Activated gamma-delta T cell treated with anti-CD3 and anti-CD28 coated beads, Interleukin-2, amount 50 U/mL, for 16 hours (primary cell): Measurements from ENCODE around the gene BROX.
"Not testable (repeated sequence)": the region's sequence is repeated elsewhere in the genome, so short reads cannot be mapped to it uniquely, and the experiment has no call there.

Source experiments
- DNase-seq: peaks from one replicate; pipeline ENCODE4 v3.0.0-alpha.2; 2020; ENCODE audit warnings: low read depth

The BROX gene

DNA sequence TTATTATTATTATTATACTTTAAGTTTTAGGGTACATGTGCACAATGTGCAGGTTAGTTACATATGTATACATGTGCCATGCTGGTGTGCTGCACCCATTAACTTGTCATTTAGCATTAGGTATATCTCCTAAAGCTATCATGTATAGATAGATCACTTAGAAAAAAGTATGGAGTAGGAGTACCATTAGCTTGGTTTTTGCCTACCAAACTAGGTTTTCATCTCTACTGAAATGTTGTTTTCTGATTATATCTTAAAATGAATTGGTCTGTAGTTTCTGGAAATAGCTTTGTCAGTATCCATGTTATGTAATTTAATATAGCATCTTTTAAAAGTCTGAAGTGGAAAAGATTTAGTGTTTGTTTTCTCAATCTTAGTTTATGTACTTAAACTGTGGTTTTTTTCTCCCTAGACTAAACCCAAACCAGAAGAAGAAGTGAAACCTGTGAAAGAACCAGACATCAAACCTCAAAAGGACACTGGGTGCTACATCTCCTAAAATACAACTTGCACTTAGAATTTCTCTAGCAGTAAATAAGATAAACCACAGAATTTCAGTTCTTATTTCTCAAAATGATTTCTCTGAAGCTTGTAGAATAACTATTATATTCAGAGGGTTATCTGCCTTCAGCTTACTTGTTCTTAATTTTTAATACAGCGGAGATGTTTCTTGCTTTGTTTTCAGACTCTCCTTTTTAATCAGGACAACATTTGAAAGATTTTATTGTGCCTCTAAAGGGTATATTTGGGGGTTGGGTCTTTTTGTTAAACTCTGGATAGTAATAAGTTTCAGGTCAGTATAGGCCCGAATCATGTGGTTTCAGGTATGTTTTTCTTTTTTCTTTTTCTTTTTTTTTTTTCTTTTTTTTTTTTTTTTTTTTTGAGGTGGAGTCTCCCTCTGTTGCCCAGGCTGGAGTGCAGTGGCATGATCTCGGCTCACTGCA is 20.1 kb downstream of the BROX start:
- no peak for DNase-seq

DNA sequence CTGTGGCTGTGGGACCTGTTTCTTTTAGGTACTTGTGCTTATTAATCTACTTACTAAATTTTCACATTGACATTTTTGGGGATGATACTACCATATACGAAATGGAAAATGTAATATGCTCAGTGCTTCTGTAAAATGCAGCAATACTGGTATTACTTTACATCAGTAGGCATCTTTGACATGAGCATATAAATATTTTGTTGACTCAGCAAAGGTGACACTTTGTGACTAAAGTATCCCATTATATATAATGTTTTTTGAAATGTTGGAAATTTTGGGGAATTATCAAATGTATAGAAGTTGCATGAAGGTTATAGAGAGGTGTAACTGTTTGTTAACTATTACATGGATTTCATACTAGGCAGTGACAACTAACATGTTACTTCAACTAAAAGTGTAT is 22.4 kb downstream of the BROX start:
- no peak for DNase-seq

DNA sequence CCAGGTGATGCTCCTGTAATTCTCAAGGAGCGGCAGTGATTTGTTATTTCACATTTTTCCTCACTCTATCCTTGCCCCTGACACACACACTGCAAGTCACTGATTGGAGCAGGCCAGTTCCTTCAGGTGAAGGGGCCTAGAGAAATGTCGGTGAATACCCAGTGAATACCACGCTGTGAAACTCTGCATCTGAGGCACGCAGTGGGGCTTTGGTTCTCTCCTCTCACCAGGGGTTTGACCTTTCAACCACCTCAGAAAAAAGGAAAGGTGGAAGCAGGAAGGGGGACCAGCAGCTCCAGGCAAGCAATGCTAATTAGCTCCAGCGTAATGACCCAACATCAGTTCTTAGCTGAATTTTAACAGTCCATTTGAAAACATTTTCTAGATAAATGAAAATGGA is 24.1 kb downstream of the BROX start:
- no peak for DNase-seq

DNA sequence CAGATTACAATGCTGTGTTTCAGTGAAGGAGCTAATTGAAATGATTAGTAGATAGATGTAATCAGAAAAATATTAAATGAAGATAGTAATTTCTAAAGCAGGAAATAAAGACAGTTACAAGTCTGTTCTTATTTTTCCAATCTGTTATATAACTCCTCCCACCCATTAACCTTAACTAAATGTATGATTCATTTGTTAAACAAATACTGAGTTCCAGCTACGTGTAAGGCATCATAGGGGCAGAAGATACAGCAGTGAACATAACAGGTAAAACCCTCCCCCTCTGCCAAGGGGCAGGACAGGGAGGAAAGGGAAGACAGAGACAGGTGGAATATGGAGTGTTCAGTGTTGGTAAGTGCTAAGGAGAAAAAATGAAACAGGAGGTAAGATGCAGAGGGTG is 24.6 kb downstream of the BROX start, which contains the start of gene FAM177B:
FAM177B (plus strand) TSS at position 231 of the 400 bp plus-strand sequence. CDS start 9,344 bp downstream, outside the sequence.
- DNase-seq, result no peak

DNA sequence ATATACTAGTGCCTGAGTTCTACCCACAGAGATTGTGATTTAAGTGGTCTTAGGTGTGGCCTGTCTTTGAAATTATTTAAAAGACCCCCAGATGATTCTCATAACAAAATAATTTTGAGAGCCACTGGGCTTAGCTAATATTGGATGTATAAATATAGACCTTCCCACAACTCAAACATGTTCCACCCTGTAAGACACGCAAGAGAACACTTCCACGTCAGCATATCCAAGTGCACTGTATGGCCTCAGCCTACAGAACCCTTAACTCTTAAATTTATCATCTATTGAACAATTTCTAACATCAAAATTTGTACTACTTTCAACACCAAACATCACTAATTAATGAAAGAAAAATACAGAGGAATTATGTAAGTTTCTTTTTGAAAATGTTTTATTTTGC is 27.1 kb downstream of the BROX start:
- DNase-seq, result no peak

DNA sequence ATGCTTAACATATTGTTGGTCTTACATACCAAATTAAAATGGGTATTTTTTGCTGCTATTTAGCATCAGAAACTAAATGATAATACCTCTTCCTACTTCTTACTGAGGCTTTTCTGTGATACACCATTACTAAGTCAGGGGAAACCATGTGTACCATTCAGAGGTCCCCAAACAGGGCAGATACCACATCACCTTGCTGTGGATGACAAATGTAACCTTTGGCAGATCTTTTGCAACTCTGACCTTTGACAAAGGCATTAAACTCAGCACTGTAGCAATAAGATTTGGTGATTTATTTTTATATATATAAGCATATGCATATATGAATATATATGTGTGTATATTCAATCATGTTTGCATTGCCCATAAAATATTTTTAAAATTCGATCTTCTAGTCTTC is 27.6 kb downstream of the BROX start:
- no peak for DNase-seq

DNA sequence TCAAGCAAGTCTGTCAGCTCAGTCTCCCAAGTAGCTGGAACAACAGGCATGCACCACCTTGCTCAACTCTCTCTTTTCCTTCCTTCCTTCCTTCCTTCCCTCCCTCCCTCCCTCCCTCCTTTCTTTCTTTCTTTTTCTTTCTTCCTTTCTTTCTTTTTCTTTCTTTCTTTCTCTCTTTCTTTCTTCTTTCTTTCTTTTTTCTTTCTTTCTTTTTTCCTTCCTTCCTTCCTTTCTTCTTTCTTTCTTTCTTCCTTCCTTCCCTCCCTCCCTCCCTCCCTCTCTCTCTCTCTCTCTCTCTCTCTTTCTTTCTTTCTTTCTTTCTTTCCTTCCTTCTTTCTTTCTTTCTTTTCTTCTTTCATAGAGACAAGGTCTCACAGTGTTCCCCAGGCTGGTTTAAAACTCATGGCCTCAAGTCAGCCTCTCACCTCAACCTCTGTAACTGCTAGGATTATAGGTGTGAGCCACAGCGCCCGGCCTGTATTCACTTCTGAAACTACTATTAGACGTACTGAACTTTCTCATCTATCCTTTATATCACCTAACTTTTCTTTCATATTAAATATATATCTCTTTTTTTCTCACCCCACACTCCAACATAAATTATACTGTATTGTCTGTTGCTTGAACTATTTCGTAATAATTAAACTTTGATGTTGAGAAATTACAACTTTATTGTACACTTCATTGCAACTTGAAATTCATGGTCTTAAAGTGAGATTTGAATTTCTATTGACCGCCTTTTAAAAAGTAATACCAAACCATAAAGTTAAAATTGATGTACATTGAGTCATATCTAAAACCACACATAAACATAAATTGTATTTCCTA is 29.5 kb downstream of the BROX start:
- DNase-seq, result not testable (repeated sequence)

DNA sequence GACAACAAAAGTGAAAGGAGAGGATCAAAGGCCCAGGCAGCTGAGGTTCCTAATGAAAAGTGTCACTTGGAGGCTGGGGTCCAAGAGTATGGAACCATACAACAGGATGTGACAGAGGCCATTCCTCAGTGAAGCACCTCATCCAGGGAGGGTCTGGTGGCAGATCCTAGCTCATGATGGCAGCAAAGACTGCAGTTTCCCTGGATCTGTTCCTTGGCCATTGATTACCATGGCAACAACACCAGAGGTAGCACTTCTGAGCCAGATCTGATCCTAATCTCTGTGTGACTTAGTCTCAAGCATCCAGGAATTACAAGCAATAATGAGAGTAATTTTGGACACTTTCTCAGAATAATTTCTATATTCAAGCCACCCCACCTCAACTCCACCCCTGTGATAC is 37.6 kb downstream of the BROX start:
- no peak for DNase-seq

DNA sequence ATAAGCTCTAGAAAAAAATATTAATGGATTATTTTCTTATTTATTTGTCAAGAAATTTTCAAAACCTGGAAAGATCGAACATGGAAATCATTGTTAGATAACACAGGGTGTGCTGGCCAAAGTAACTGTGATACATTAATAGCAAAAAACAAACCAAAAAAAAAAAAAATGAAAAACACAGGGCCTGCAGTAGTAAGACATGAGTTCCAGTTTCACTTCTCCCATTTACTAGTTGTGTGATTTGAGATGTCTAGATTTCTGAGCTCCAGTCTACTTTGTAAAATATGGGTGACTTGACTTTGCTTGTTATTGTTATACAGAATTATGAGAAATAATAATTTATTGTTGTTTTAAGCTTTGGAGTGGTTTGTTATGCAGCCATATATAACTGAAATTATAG is 38.3 kb downstream of the BROX start:
- no peak for DNase-seq

DNA sequence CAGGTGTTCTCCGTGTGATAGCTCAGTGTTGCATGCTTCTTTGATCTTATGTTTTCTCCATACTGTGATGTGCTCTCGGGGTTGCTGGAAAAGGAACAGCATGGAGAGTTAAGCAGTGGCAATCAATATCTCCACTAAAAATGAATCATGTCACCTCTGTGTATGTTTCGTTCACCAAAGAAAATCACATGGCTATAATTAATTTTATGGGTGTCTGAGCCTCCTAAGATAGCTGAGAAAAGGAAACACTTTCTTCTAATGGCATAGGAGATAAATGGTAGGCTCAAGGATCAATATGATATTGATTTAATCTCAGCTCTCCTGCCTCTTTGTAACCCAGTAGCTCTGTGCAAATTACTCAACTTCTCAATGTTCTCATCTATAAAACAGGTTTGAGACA is 38.9 kb downstream of the BROX start:
- DNase-seq, result no peak

DNA sequence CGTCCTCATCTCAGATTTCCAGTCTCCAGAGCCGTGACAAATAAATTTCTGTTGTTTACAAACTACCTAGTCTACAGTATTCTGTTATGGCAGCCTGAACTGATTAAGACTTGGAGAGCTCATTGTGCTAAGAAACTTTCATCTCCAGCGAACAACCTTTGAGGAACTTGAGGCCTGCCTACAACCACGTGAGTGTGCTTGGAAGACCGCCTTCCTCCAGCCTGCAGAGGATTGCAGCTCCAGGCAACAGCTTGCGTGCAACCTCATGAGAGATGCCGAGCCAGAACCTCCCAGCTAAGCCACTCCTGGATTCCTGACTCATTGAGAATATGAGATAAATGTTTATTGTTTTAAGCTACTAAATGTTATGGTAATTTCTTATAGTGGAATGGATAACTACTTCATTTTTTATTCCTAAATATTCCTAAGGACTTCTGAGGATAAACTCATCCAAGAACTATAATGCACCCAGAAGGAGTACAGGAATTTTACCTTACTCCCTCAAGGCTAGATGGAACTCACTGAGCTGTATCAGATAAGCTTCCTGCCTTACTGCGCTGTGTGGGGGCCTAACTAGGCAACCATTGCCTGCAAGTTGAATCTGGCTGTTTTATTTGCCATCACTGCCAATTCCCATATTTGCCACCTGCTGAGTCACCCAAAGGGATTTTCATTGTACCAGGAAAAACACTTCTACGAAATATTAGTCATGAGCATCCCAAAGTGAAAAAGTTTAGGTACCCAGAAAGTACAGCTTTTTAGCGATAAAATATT is 42.2 kb downstream of the BROX start:
- DNase-seq, result no peak

DNA sequence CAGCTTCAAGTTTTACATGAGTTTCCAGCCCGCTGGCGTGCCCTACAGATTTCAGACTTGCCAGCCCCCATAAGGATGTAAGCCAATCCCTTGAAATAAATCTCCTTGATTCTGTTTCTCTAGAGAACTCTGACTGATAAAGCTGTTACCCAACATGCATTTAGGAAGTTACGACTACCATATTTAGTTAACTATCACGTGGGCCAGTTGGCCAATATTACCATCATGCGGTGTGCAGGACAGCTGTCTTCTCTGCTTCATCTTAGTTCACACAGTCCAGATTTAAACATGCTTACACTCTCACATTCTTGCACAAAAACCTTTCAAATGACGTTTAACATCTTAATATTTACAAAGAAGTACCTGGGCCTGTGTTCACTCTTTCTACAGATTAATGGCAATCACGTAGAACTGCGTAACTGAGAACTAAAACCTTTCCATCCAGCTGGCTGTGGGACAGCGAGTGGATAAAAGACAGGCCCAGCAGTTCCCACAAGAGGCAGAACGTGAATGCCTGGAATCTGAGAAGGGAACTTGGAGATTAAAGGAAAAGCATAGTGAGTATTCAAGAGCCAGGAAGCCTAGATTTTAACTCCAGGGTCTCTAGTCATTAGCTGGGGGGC is 45.4 kb downstream of the BROX start:
- DNase-seq, result no peak

DNA sequence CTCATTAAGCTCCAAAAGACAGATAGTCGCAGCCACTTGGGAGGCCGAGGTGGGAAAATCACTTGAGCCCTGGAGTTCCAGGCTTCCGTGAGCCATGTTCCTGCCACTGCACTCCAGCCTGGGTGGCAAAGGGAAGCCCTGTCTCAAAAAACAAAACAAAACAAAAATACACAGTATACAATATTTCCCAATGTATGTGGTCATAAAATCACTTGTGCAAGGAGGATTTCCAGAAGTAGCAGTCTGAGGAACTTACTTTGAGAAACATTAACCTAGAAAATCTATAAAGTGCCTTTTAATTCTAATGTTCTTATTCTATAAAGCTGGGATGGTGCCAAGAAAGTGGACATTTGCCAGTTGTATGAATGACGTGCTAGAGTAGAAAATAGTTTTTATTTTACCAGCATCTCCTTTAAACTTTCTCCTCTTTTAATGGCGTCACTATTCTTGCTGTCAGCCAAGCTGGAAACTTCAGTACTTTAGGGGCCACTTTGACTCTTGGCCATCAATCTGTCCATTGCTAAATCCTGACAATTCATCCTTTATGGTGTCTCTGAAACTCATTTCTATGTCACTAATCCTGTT is 47.2 kb downstream of the BROX start:
- DNase-seq, result no peak

DNA sequence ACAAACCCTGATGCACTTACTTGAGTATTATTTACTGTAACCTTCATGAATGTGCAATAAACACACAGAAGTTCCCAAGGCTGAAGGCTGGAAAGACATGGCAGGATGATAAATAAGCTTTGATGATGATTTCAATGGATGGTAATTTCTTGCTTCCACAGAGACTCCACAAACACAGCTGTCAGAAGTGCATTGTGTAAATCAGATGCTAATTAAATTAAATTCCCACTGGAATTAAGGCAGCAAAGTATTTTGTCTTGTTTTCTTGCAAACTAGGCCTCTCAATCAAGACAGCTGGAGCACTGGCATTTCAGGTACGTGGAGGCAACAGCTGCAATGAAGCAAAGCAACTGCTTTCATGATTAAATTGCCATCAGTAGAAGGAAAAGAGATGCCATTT is 48.7 kb downstream of the BROX start:
- no peak for DNase-seq

DNA sequence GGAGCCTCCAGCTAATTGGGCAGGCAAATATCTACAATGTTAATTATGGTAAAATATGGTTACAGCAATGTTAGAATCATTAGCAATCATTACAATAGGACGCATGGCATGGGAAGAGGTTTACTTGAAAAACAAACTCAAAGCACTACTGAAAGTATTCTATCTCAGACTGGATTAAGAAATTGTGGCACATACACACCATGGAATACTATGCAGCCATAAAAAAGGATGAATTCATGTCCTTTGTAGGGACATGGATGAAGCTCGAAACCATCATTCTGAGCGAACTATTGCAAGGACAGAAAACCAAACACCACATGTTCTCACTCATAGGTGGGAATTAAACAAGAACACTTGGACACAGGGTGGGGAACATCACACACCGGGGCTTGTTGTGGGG is 49.8 kb downstream of the BROX start:
- DNase-seq, result not testable (repeated sequence)

DNA sequence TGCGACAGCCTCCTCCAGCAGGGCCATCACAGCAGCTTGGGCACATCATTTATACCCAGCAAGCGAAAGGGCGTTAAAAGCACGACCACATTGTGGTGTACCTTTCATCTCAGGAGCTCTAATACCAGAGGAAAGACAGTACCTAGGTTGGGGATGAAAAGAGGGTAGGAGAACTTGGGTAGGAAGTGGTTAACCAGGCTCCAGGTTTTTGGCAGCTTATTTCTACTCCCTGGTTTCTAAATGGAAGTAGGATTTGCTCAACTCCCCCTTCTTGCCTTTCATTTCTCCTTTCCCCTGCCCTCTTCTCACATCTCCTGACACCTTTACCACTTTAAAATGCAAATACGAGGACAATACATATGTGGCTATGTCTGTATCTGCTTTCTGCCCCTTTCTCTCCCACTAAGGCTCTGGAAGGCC is 54.8 kb downstream of the BROX start:
- no peak for DNase-seq

DNA sequence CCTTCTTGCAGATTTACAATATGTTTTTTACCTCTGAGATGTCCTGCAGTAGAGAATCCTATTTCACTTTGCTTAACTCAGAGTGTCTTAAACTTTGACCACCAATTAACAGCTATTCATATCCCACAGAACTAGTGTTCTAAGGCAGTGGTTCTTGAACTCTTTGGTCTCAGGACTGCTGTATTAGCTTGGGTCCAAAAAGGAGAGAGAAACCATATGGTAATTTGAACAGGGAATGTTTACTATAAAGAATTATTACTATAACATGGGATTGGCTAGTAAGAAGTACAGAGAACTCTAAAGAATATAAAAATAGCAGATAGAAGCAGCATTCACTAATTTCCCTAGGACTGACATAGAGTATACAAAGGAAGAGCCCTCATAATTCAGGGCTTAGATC is 56.2 kb downstream of the BROX start:
- DNase-seq, result no peak

DNA sequence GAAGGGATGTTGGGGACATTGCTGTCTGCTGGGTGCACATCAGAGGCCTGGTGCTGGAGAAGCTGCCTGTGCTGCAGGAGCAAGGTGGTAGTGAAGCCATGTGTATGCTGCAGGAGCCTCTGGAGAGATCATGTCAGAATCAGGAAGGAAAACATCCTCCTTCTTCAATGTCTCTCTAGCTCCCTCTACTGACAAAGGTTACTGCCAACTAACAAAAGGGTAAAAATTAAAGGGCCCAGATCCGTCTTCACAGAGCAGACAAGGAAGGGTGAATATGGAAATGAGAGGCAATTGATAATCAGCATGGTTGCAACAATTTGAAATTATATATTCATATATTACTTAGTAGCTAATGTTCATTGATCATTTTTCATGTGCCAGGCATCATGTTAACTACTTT is 56.8 kb downstream of the BROX start:
- no peak for DNase-seq

DNA sequence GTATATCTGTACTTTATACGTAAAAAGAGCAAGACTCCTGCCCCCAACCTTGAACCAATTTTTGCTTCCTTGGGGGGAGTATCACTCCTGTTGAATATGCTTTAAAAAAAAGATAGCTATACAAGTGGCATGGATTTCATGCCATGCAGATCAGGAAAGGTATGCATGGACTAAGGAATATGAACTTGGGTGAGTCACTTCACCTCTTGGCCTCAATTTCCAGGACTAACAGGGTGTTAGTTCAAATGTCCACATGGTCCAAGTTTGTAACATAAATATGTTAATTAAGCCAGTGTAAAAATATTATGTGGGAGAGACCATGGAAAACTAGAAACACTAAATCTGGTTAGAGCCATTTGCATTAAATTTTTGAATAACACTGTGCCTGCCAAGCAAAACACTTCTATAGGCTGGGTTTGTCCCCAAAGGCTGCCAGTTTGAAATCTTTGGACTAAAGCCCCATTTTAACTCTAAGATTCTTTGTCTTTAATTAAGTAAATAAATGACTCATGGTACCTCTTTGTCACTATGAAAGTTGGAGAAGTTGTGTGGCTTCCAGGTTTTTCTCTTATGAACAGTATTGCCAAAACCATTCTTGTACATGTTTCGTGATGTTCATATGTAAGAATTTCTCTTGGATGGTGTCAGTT is 57.7 kb downstream of the BROX start:
- DNase-seq, result no peak

DNA sequence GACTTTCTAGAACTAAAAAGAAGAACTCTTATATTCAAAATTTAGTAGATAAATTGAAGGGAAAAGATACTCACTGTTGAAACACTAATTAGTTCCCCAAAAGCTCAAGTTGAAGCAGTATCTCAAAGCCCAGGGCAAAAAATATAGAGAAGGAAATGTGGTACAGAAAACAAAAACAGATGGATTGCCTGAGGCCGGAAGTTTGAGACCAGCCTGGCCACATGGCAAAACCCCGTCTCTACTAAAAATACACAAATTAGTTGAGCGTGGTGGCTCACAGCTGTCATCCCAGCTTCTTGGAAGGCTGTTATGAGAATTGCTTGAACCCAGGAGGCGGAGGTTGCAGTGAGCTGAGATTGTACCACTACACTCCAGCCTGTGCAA is 60.6 kb downstream of the BROX start:
- no peak for DNase-seq

DNA sequence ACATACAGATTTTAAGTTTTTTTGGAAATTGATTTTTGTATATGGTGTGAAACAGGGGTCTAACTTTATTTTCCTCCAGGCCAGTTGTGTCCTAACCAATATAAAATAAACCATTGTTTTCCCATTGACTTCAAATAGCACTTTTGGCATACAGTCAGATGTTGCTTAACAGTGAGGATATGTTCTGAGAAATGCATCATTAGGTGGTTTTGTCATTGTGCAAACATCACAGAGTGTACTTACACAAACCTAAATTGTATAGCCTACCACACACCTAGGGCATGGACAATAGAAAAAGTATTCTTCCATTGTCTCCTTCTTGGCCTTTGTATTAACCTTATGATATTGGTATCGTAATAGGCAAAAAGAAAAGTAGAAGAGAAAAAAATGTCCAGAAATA is 65.1 kb downstream of the BROX start:
- DNase-seq, result no peak
